Stimulated activated CD8-positive, alpha-beta memory T cell treated with anti-CD3 and anti-CD28 coated beads, Interleukin-4, amount 100 ng/mL, for 1 hour (primary cell): ENCODE data around the gene CLEC2D.
"Not testable (repeated sequence)": the region's sequence is repeated elsewhere in the genome, so short reads cannot be mapped to it uniquely, and the experiment has no call there.

Source experiments
- DNase-seq, 2 donors: peaks; one replicate each; pipeline ENCODE4 v3.0.0-alpha.2; 2020; ENCODE audit warnings: low read depth in 2 of 2, low spot score in 1 of 2

The CLEC2D gene

DNA sequence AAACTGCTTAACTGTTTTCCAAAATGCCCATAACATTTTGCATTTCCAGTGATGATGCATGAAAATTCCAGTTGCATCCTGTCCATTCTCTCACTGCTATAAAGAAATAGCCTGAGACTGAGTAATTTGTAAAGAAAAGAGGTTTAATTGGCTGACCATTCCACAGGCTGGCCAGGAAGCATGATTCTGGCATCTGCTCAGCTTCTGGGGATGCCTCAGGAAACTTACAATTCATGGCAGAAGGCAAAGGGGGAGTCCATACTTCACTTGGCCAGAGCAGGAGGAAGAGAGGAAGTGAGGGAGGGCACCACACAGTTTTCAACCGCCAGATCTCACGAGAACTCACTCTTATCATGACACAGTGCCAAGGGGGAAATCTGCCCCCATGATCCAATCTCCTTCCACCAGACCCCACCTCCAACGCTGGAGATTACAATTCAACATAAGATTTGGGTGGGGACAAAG is 18.2 kb upstream of the CLEC2D start:
- DNase-seq, result no peak

DNA sequence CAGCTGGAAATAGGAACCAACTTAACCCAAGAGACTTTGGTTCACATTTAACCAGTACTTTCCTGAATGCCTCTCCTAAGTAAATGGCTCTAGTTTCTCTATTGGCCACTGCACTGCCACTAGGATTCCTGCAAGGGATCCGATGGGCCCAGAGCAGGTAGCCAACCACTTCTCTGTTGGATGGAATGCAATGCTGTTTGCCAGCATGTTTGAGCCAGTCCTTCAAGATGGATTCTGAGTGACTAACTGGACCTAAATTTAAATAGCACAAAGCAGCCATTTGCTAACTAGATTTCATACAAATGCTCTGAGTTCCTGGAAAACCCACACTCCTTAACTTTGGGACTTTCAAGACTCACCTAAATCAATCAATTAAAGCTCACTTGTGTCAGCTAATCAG is 9.5 kb upstream of the CLEC2D start:
- no peak for DNase-seq

DNA sequence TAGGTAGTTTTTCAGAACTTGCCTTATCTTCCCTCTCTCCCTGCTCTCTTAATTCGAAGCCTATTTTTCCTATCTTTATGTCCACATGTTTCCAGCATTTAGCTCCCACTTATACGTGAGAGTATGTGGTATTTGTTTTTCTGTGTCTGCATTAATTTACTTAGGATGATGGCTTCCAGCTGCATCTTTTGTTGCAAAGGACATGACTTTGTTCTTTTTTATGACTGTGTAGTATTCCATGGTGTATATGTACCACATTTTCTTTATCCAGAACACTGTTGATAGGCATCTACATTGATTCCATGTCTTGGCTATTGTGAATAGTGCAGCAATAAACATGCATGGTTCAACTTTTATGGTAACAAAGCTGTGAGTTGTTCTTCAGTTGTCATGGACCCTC is 7.8 kb upstream of the CLEC2D start:
- DNase-seq, result no peak

DNA sequence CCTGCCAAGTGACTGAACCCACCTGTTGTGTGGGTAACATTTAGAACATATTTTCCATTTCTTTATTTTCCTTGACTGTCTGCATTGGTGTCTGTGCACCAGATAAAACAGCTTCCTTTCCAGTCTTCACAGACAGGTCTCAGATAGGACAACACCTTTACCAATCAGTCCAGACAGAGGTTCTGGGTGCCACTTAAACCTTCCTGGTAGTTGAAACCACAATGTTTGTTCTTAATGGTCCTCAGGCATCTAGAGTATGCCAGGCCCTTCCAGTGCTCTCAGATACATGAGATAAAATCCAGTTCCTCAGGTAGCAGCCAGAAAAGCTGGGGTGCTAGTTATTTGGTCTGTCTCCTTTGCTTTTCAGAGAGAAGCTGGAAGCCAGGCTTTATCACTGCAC is 7.0 kb upstream of the CLEC2D start:
- no peak for DNase-seq

DNA sequence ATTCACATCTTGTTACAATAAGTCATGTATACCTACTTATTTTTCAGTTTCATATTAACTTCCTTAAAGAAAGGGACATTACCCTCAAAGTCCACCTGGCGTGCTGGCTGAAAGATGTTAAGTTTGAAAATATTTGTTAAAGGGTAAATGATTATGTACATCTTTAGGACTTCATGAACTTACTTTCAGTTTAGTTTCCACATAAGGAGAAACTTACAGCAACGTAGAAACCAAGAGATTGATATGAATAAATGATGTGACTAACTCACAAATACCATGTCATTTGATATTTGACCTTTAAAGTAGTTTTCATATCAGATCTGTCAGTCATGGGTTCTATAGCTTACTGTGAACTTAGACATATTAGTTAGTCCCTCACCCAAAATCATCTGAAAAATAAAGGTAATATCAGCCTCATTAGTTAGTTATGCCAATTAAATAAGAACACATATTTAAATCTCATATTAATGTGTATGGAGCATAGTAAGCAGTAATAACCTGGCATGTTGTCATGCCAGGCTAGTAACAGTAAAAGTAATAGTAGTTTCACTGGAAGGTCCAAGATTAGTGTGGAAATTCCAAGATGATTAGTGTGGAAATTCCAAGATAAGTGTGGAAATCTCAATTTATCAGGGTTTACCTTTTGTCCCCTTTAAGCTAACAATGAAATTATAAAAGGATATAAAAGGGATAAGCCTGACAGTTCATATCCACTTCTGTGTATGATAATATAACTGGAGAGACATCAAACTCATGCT is 1.9 kb upstream of the CLEC2D start:
- DNase-seq, result no peak

DNA sequence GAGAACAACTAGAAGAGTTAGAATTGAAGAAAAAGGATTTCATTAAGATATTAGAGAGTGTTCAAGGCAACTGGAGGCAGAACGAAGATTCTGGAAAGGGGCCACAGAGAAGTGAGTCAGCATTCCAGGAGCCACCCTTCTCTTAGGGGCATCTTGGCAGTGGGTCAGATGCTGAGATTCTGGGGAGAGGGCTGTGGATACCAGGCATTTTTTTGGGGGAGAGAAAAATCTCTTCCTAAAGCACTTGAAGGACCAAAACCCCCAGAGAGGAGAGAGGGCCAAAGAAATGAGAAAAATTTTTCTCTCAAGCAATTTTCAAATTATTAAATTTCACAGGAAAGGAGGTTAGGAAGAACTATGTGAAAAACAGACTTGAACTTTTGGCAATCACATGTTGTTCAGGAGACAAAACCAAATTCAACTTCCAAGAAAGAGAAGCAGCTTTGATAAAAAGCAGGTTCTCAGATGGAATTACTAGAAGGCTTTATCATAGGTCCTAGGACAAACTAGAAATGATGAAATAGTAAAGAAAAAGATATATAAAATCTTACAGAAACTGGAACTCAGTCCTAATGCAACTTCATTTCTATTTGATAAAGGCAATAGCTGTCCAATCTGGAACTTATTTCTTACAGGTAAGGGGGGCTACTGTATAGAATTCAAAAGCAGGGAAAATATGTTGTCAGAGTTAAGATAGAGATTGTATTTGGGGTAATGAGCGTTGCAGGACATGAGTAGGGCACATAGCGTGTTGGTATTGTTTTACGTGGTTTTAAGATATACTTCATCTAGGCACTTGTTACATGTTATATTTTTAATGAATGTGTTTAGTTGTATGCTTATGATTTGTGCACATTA is 1.1 kb upstream of the CLEC2D start:
- DNase-seq, result no peak

DNA sequence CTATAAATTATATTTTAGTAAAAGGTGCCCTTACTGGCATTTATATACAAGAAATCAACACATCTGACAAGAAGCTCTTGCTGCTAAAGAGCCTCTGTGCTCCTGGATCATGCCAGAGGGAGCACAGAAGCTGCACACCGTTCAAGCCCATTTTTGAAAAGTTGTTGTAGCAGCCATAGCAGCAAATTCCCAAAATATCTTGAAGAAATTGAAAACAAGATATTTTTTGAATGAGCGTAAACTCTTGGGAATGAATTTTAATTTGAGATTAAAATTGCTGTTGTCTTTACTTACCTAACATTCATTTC is 540 bp upstream of the CLEC2D start:
- no peak for DNase-seq

DNA sequence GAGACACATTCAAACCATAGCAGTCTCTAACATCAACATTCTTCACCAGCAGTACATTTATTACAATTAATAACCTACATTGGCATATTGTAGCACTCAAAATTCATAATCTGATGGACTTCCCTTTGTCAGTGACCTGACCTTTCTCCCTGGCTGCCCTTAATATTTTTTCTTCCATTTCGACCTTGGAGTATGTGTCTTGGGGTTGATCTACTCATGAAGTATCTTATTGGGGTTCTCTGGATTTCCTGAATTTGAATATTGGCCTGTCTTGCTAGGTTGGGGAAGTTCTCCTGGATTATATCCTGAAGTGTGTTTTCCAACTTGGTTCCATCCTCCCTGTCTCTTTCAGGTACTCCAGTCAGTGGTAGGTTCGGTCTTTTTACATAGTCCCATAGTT is 2.8 kb downstream of the CLEC2D start:
- not testable (repeated sequence) for DNase-seq

DNA sequence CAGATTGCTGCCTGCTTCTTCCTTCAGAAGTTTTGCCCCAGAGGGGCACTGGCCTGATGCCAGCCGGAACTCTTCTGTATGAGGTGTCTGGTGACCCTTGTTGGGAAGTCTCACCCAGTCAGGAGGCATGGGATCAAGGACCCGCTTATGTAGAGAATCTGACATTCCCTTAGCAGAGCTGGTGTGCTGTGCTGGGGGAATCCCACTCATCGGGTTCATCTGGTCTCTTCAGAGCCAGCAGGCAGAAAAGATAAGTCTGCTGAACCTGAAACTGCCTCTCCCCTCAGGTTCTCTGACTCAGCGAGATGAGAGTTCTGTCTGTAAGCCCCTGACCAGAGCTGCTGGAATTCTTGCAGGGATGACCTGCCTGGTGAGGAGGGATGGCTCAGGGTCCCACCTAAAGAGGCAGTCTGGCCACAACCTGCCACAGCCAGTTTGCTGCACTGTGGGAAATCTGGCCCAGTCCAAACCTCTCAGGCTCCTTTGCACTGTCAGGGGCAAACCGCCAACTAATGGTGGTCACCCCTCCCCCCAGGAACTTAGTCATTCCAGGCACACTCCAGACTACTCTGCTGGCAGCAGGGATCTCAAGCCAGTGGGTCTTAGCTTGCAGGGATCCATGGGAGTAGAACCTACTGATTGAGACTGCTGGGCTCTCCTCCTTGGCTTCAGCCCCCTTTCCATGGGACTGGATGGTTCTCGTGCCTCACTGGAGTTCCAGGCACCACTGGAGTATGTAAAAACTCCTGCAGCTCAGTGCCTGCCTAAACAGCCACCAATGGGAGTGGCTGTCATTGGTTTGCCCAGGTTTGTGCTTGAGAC is 4.1 kb downstream of the CLEC2D start:
- no peak for DNase-seq

DNA sequence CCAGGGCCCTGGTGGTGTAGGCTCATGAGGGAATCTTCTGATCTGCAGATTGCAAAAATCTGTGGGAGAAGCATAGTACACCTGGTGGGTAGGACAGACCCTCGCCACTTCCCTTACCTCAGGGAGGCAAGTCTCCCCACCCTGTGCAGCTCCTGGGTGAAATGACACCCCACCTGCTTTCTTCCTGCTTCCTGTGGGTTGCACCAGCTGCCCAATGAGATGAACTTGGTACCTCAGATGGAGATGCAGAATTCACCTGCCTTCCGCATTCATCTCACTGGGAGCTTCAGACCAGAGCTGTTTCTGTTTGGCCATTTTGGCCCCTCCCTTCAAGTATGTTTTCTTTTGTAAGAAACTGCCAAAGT is 4.7 kb downstream of the CLEC2D start:
- DNase-seq, result no peak

DNA sequence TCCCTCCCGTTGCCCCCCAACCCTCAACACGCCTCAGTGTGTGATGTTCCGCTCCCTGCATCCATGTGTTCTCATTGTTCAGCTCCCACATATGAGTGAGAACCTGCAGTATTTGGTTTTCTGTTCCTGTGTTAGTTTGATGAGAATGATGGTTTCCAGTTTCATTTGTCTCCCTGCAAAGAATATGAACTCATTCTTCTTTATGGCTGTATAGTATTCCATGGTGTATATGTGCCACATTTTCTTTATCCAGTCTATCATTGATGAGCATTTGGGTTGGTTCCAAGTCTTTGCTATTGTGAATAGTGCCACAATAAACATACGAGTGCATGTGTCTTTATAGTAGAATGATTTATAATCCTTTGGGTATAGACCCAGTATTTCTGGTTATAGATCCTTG is 13.0 kb downstream of the CLEC2D start:
- not testable (repeated sequence) for DNase-seq

DNA sequence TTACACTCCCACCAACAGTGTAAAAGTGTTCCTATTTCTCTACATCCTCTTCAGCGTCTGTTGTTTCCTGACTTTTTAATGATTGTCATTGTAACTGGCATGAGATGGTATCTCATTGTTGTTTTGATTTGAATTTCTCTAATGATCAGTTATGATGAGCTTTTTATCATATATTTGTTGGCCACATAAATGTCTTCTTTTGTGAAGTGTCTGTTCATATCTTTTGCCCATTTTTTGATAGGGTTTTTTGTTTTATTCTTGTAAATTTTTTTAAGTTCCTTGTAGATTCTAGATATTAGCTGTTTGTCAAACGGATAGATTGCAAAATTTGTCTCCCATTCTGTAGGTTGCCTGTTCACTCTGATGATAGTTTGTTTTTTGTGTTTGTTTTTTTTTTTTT is 13.4 kb downstream of the CLEC2D start:
- DNase-seq, result not testable (repeated sequence)

DNA sequence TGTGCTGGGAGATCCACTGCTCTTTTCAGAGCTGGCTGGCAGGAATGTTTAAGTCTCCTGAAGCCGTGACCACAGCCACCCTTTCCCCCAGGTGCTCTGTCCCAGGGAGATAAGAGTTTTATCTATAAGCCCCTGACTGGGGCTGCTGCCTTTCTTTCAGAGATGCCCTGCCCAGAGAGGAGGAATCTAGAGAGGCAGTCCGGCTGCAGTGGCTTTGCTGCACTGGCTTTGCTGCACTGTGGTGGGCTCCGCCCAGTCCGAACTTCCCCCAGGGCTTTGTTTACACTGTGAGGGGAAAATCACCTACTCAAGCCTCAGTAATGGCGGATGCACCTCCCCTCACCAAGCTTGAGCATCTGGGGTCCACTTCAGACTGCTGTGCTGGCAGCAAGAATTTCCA is 15.9 kb downstream of the CLEC2D start:
- not testable (repeated sequence) for DNase-seq

DNA sequence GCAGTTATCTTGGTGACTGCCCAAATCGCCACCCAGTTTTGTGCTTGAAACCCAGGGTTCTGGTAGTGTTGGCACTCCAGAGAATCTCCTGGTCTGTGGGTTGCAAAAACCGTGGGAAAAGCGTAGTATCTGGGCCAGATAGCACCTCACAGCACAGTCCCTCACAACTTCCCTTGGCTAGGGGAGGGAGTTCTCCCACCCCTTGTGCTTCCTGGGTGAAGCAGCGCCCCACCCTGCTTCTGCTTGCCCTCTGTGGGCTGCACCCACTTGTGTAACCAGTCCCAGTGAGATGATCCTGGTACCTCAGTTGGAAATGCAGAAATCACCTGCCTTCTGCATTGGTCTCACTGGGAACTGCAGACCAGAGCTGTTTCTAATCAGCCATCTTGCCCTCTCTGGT is 16.4 kb downstream of the CLEC2D start:
- no peak for DNase-seq

DNA sequence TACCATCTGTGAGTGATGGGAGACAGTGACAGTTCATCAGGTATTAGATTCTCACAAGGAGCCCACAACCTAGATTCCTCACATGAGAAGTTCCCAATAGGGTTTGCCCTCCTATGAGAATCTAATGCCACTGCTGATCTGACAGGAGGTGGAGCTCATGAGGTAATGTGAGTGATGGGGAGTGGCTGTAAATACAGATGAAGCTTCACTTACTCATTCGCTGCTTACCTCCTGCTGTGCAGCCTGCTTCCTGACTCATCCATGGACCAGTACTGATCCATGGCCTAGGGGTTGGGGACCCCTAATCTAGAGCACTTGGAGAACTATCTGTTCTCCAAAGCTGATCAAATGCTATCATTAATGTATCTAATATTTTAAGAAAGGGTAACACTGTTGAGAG is 17.7 kb downstream of the CLEC2D start:
- DNase-seq, result no peak

DNA sequence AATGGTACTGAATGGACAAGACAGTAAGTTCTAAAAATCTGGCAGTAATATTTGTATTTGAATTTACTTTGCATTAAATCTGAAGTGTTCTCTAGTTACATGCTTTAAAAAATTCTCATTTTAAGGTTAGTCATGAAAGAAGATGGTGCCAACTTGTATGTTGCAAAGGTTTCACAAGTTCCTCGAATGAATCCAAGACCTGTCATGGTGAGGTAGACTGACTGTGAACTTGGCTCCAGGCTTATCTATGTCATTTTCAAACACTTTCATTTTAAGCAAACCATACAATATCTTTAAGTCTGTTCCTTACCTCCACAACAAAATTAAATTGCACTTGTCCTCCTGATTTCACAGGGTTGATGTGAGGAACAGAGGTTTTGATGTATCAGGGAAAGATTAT is 23.4 kb downstream of the CLEC2D start:
- DNase-seq, result no peak

DNA sequence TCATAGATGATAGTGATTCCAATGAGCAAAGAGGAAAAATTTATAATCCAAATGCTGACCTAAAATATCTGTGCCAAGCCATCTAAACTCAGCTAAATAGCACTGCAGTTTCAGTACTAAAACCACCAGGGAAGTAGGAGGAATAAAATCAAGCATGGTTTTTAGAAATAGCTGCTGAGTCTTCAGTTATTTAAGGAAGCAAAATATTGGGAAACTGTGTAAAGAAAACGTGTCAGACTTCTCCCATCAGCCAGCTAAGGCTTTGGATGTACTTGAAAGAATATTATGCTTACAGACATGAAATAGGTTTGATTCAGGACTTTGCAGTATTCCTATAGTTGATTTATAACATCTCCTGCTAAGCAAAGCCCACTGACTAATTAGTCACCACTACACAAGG is 24.7 kb downstream of the CLEC2D start:
- no peak for DNase-seq

DNA sequence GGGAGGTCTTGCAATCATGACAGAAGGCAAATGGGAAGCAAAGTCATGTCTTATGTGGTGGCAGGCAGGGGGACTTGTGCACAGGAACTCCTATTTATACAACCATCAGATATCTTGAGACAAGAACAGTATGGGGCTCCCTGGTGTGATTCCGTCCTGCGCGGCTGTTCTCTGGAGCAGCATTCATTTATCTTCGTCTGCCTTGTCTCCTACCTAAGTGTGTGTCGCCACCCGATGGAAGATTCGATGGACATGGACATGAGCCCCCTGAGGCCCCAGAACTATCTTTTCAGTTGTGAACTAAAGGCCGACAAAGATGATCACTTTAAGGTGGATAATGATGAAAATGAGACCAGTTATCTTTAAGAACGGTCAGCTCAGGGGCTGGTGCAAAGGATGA is 25.6 kb downstream of the CLEC2D start:
- not testable (repeated sequence) for DNase-seq

DNA sequence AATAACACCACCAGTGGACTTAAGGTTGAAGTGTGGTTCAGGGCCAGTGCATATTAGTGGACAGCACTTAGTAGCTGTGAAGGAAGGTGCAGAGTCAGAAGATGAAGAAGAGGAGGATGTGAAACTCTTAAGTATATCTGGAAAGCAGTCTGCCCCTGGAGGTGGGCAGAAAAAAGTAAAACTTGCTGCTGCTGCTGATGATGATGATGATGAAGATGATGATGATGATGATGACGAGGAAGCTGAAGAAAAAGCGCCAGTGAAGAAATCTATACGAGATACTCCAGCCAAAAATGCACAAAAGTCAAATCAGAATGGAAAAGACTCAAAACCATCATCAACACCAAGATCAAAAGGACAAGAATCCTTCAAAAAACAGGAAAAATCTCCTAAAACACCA is 26.1 kb downstream of the CLEC2D start:
- not testable (repeated sequence) for DNase-seq

DNA sequence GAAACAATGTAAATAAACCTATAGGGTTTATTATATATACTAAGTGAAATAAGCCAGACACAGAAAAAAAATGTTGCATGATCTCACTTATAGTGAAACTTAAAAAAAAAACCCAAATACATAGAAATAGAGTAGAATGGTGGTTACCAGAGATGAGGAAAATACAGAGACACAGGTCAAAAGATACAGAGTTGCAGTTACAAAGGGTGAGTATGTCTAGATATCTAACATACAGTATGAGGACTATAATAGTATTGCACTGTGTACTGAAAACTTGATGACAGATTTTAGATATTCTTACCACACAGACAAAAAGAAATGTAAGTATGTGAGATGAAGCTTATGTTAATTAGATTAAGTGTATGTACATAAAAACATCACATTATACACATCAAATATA is 28.1 kb downstream of the CLEC2D start:
- no peak for DNase-seq

DNA sequence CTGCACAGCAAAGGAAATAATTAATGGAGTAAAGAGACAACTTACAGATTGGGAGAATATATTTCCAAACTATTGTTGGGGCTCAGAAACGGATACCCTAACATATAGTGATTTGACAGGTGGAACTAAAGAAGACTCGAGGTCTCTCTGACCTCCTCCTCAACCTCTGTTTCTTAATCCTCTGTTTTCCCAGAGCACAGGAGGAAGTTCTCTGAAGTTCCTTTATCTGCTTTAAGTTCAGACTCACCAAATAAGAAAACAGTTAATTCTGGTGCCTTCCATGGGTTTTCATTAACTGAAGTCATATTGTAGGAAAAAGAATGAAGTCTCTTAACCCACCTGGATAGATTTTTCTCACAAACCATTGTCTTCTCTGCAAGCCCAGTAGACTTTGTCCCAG is 29.2 kb downstream of the CLEC2D start:
- no peak for DNase-seq
